Central memory CD4-positive, alpha-beta T cell (primary cell): Measurements from ENCODE around the gene MAPK13.

Source experiments
- DNase-seq: peaks from one replicate; pipeline ENCODE4 v3.0.0; 2022

The MAPK13 gene

GRCh38 chr6:36155662-36156061, 25.3 kb downstream of the MAPK13 start:
- no peak for DNase-seq

DNA sequence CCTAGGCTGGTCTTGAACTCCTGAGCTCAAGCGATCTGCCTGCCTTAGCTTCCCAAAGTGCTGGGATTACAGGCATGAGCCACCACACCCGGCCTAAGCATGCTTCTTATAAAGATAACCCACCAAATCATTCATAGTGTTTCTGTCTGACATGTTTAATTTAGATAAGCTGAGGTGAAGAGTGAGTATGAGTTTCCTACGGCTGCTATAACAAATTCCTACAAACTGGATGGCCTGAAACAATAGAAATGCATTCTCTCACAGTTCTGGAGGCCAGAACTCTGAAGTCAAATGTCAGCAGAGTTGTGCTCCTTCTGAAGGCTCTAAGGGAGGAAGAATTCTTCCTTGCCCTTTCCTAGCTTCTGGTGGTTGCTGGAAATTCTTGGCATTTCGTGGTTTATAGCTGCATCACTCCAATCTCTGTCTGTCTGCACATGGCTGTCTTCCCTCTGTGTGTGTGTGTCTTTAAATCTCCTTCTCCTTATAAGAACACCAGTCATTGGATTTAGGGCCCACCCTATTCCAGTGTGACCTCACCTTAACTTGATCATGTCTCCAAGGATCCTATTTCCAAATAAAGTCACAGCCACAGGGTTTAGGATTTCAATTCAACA, 29.9 kb downstream of the MAPK13 start:
- DNase-seq: no peak

GRCh38 chr6:36169023-36170007, 39.0 kb downstream of the MAPK13 start:
- no peak for DNase-seq

- DNase-seq: no peak
These were observed 40.4 kb downstream of the MAPK13 start for GRCh38 chr6:36170704-36171103.

- DNase-seq: no peak
These were observed 41.3 kb downstream of the MAPK13 start for GRCh38 chr6:36171573-36171972.

GRCh38 chr6:36177166-36177565, 46.9 kb downstream of the MAPK13 start:
- no peak for DNase-seq

GRCh38 chr6:36178544-36178943, 48.2 kb downstream of the MAPK13 start:
- no peak for DNase-seq

GRCh38 chr6:36180126-36180525, 49.8 kb downstream of the MAPK13 start:
- no peak for DNase-seq

GRCh38 chr6:36184311-36184710, 54.0 kb downstream of the MAPK13 start:
- no peak for DNase-seq

- DNase-seq: no peak
These were observed 55.9 kb downstream of the MAPK13 start for GRCh38 chr6:36186199-36186598.

DNA sequence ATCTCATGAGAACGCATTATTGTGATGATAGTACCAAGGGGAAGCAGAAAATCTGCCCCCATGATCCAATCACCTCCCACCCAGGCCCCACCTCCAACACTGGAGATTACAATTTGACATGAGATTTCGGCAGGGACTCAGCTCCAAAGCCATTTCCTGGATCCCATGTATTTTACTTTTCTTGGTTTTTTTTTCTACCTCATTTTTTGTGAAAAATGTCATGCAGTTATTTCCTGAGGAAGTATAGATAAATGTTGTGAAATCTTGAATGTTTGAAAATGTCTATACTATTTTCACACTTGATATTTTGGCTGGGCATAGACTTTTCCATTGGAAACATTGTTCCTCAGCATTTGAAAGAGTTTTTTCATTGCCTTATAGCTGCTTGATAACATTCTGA, 57.1 kb downstream of the MAPK13 start:
- no peak for DNase-seq
